Measurements from ENCODE around the gene EN2. TPM values are rescaled to one million over a fixed set of nuclear protein-coding genes. Genes with fewer than 3 reads are reported as not detected.

Gene EN2
- total and polyA plus RNA-seq, 2 donors (not counting 1 experiment from before 2014, with no cell fraction given) = not detected

- no peak overlapping the region for H3K9ac ChIP-seq (ENCODE audit: low read length)
- H3K36me3 ChIP-seq (replicated peaks in 1 of 2; ENCODE audit: control extremely low read depth in 1 of 2, control insufficient read depth in 1 of 2, extremely low read depth in 1 of 2, insufficient read depth in 2 of 2, low read length in 1 of 2) = no peaks in the 10 kb centered on the region
- CTCF ChIA-PET = interaction anchor here (1.6 kb wide), 1 partner anchor 135 kb away, joined by 4 read pairs; no protein-coding TSS in a partner anchor
- no peak overlapping the region for H3K4me3 ChIP-seq (ENCODE audit: control extremely low read depth in 1 of 5, extremely low read depth in 1 of 5, insufficient read depth in 1 of 5, low read depth in 2 of 5, low read length in 4 of 5)
- DNase-seq (no peak), ATAC-seq (ENCODE audit: low read depth) (no peak)
- no peak overlapping the region for H2AFZ ChIP-seq (ENCODE audit: insufficient read depth, low read depth, low read length, poor library complexity, severe bottlenecking)
- H3K4me1 ChIP-seq (ENCODE audit: control insufficient read depth in 2 of 2, insufficient read depth in 2 of 2, low read length in 2 of 2) = peaks cover 12 to 17% of the 10 kb centered on the region in 2 donors
- intact Hi-C loops (cut with micrococcal nuclease) = loop anchor here (2.0 kb wide), 1 partner anchor 19 kb away; no protein-coding TSS in a partner anchor
- TF ChIP-seq CTCF (IDR thresholded peaks at IDR 0.05) (no peak), EZH2 (IDR thresholded peaks at IDR 0.05; ENCODE audit: borderline replicate concordance, insufficient read depth, low read depth, low read length, poor library complexity, severe bottlenecking) (no peak)
- no peaks in the 10 kb centered on the region for H3K79me2 ChIP-seq (ENCODE audit: control insufficient read depth, insufficient read depth, low read length)
- Mint-ChIP-seq H3K27ac (no peak overlapping the region), H3K27me3 (peaks cover 71% of the 10 kb centered on the region), H3K9me3 (ENCODE audit: insufficient read depth) (no peaks in the 10 kb centered on the region), H3K4me3 (no peak overlapping the region), H3K4me1 (peaks cover 11% of the 10 kb centered on the region)
- H3K9me3 ChIP-seq (ENCODE audit: control extremely low read depth in 1 of 3, control insufficient read depth in 2 of 3, insufficient read depth in 1 of 3, low read length in 2 of 3) = peaks cover under 1 to 14% (median 2%) of the 10 kb centered on the region in 3 donors
- WGBS (ENCODE audit: insufficient coverage) = 86% methylated on average over 6 of the region's 13 CpGs
- no peaks in the 10 kb centered on the region for H4K20me1 ChIP-seq (ENCODE audit: control insufficient read depth, insufficient read depth, low read length, poor library complexity, severe bottlenecking)
- POLR2A ChIA-PET = no interaction called here
- peaks cover 2 to 43% (median 38%) of the 10 kb centered on the region in 4 experiments for H3K27me3 ChIP-seq (replicated peaks in 1 of 4; ENCODE audit: control extremely low read depth in 1 of 4, control insufficient read depth in 3 of 4, insufficient read depth in 4 of 4, low read length in 3 of 4)
- H3K27ac ChIP-seq (ENCODE audit: low read length in 2 of 2) = no peak overlapping the region
- H3K4me2 ChIP-seq (replicated peaks; ENCODE audit: low read depth, low read length, poor library complexity, severe bottlenecking) = no peak overlapping the region
Observed at GRCh38 chr7:155513543-155514285, 55.8 kb downstream of the EN2 start.

GRCh38 chr7:155514296-155514695 is 56.4 kb downstream of the EN2 start:
- intact Hi-C loops (cut with micrococcal nuclease) = no loop called here
- peaks cover 68% of the 10 kb centered on the region for H3K27me3 Mint-ChIP-seq

More at GRCh38 chr7:155514296-155514695, 56.4 kb downstream of the EN2 start:
- Histone ChIP-seq H3K4me1 (ENCODE audit: control insufficient read depth in 2 of 2, insufficient read depth in 2 of 2, low read length in 2 of 2) (peaks cover 11% of the 10 kb centered on the region in 2 donors), H3K79me2 (ENCODE audit: control insufficient read depth, insufficient read depth, low read length) (no peaks in the 10 kb centered on the region), H3K4me3 (ENCODE audit: control extremely low read depth in 1 of 5, extremely low read depth in 1 of 5, insufficient read depth in 1 of 5, low read depth in 2 of 5, low read length in 4 of 5) (no peak overlapping the region), H3K27me3 (replicated peaks in 1 of 4; ENCODE audit: control extremely low read depth in 1 of 4, control insufficient read depth in 3 of 4, insufficient read depth in 4 of 4, low read length in 3 of 4) (peaks cover 2 to 37% (median 32%) of the 10 kb centered on the region in 4 experiments), H3K36me3 (replicated peaks in 1 of 2; ENCODE audit: control extremely low read depth in 1 of 2, control insufficient read depth in 1 of 2, extremely low read depth in 1 of 2, insufficient read depth in 2 of 2, low read length in 1 of 2) (no peaks in the 10 kb centered on the region), H3K4me2 (replicated peaks; ENCODE audit: low read depth, low read length, poor library complexity, severe bottlenecking) (no peak overlapping the region), H3K9ac (ENCODE audit: low read length) (no peak overlapping the region), H3K27ac (ENCODE audit: low read length in 2 of 2) (no peak overlapping the region), H3K9me3 (ENCODE audit: control extremely low read depth in 1 of 3, control insufficient read depth in 2 of 3, insufficient read depth in 1 of 3, low read length in 2 of 3) (peaks cover 0 to 14% (median 0%) of the 10 kb centered on the region in 3 donors), H2AFZ (ENCODE audit: insufficient read depth, low read depth, low read length, poor library complexity, severe bottlenecking) (no peak overlapping the region), H4K20me1 (ENCODE audit: control insufficient read depth, insufficient read depth, low read length, poor library complexity, severe bottlenecking) (no peaks in the 10 kb centered on the region)
- POLR2A ChIA-PET = no interaction called here
- Mint-ChIP-seq H3K9me3 (ENCODE audit: insufficient read depth) (no peaks in the 10 kb centered on the region), H3K27ac (no peak overlapping the region), H3K4me3 (no peak overlapping the region), H3K4me1 (peaks cover 6% of the 10 kb centered on the region)
- ATAC-seq (ENCODE audit: low read depth) (no peak), DNase-seq (no peak)
- CTCF ChIA-PET = no interaction called here
- 78% methylated on average over 3 of the region's 8 CpGs for WGBS (ENCODE audit: insufficient coverage)
- no peak for TF ChIP-seq EZH2 (IDR thresholded peaks at IDR 0.05; ENCODE audit: borderline replicate concordance, insufficient read depth, low read depth, low read length, poor library complexity, severe bottlenecking)
- no peak for TF ChIP-seq CTCF (IDR thresholded peaks at IDR 0.05)
